Esophagus muscularis mucosa (tissue), 4 donors: ENCODE results near the gene CBFB. TPM values are rescaled to one million over a fixed set of nuclear protein-coding genes. Genes with fewer than 3 reads are reported as not detected.
"Not testable (repeated sequence)": the region's sequence is repeated elsewhere in the genome, so short reads cannot be mapped to it uniquely, and the experiment has no call there.

Source experiments
- DNase-seq: peaks from one replicate; pipeline ENCODE4 v3.0.0-alpha.2; 2017; ENCODE audit errors: extremely low spot score
- H3K27ac ChIP-seq, 4 donors: fragments of 200-600 bp; sonication (generic); replicated peaks in 1 of 4; 1 replicate in 3 of 4; 2 replicates in 1 of 4; pipeline ENCODE4 v1.5.1; 2016 to 2019; ENCODE audit warnings: mild to moderate bottlenecking in 1 of 4
- H3K27me3 ChIP-seq, 4 donors: fragments of 200-600 bp; sonication (generic); one replicate each; pipeline versions ENCODE4 v1.5.1 to v1.6.0; 2016 to 2019
- H3K36me3 ChIP-seq, 4 donors: fragments of 200-600 bp; sonication (generic); one replicate each; pipeline ENCODE4 v1.5.1; 2016 to 2019
- H3K4me1 ChIP-seq, 4 donors: fragments of 200-600 bp; sonication (generic); one replicate each; pipeline ENCODE4 v1.5.1; 2016 to 2019
- H3K4me3 ChIP-seq, 4 donors: fragments of 200-600 bp; sonication (generic); 1 replicate in 2 of 4; 2 replicates in 2 of 4; pipeline ENCODE4 v1.5.1; 2016 to 2019; ENCODE audit warnings: mild to moderate bottlenecking in 4 of 4, moderate library complexity in 1 of 4
- H3K9me3 ChIP-seq, 4 donors: fragments of 200-600 bp; sonication (generic); 1 replicate in 3 of 4; 2 replicates in 1 of 4; pipeline ENCODE4 v1.5.1; 2016 to 2019
- EP300 ChIP-seq: sonication (generic); formaldehyde crosslinking; IDR thresholded peaks from one replicate; pipeline ENCODE4 v1.6.1; 2017; ENCODE audit warnings: antibody characterized with exemption
- POLR2A ChIP-seq: fragments of 450-650 bp; IDR thresholded peaks from one replicate; pipeline ENCODE4 v1.6.1; 2017; ENCODE audit warnings: antibody characterized with exemption, moderate library complexity, mild to moderate bottlenecking, low read depth
- POLR2AphosphoS5 ChIP-seq, 2 donors: sonication (generic); formaldehyde crosslinking; IDR thresholded peaks; one replicate each; pipeline ENCODE4 v1.6.1; 2017; ENCODE audit warnings: antibody characterized with exemption in 2 of 2
- WGBS: methylation state at CpG from one replicate; pipeline ENCODE4 v1.1.5; 2018; 5-methylcytosine and 5-hydroxymethylcytosine counted together
- intact Hi-C: fragments of 100-400 bp; cut with DNase I; formaldehyde crosslinking; loops from one replicate; pipeline ENCODE4 v1.15.1; 2023
- total RNA-seq, 4 donors: library from RNA; depleted of rRNA; stranded (reverse); fragments of >200 nt; gene quantifications; one replicate each; pipeline versions ENCODE4 v1.1.0 to v1.2.1, GENCODE V29; 2016
- TF ChIP-seq, protein P1 (sequence below), 3 experiments: fragments of 200-600 bp in 2 of 3; fragments of 450-650 bp in 1 of 3; sonication (generic) in 2 of 3; IDR thresholded peaks; one replicate each; pipeline ENCODE4 v1.5.1; 2017 to 2019; ENCODE audit warnings: antibody characterized with exemption in 3 of 3, mild to moderate bottlenecking in 2 of 3, moderate library complexity in 1 of 3

Gene CBFB
- total RNA-seq, 4 donors from 2014 or later: 20.6 to 39.8 (median 30.6) TPM

DNA sequence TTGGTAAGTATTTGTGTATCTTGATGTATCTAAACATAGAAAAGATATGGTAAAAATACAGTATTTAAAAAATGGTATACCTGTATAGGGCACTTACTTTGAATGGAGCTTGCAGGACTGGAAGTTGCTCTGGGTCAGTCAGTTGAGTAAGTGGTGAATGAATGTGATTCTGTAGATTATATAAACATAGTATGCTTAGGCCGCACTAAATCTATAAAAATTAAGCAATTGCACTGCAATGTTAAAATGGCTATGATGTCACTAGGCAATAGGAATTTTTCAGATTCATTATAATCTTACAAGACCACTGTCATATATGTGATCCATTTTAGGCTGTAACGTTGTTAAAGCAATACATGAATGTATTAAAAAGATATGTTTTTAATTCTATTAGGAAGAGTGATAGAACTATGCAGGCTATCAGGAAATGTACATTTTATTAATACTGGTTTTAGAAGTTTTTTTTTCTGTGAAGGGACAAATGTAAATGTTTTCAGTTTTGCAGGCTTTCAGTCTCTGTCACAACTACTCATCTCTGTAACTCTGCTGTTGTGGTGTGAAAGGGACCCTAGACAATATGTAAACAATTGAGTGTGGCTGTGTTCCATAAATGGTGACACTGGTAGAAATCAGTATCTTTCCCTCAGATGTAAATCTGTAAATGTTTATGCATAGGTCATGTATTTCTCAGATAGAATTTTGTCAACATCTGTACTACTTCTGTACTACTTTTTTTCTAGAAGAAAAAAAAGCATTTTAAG, 10.5 kb downstream of the CBFB start:
- H3K4me1 ChIP-seq: peaks cover 3 to 45% (median 40%) of the 10 kb centered on the region in 4 donors
- peaks cover 4 to 30% (median 11%) of the 10 kb centered on the region in 4 donors for H3K36me3 ChIP-seq
- H3K27ac ChIP-seq: no peak overlapping the region
- H3K4me3 ChIP-seq: no peak overlapping the region
- no peaks in the 10 kb centered on the region for H3K9me3 ChIP-seq
- intact Hi-C loops: no loop called here
- TF ChIP-seq POLR2AphosphoS5 (IDR thresholded peaks at IDR 0.05) (no peak), EP300 (no peak), POLR2A (no peak)
- TF ChIP-seq, protein P1, sequence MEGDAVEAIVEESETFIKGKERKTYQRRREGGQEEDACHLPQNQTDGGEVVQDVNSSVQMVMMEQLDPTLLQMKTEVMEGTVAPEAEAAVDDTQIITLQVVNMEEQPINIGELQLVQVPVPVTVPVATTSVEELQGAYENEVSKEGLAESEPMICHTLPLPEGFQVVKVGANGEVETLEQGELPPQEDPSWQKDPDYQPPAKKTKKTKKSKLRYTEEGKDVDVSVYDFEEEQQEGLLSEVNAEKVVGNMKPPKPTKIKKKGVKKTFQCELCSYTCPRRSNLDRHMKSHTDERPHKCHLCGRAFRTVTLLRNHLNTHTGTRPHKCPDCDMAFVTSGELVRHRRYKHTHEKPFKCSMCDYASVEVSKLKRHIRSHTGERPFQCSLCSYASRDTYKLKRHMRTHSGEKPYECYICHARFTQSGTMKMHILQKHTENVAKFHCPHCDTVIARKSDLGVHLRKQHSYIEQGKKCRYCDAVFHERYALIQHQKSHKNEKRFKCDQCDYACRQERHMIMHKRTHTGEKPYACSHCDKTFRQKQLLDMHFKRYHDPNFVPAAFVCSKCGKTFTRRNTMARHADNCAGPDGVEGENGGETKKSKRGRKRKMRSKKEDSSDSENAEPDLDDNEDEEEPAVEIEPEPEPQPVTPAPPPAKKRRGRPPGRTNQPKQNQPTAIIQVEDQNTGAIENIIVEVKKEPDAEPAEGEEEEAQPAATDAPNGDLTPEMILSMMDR (IDR thresholded peaks at IDR 0.05): no peak
- 91% methylated on average over 2 of the region's 2 CpGs for WGBS
- DNase-seq: no peak
- H3K27me3 ChIP-seq: no peaks in the 10 kb centered on the region

- Histone ChIP-seq H3K4me1 (peaks cover 0 to 39% (median 34%) of the 10 kb centered on the region in 4 donors), H3K9me3 (no peaks in the 10 kb centered on the region), H3K27me3 (no peaks in the 10 kb centered on the region), H3K4me3 (no peak overlapping the region), H3K36me3 (peaks cover 4 to 30% (median 11%) of the 10 kb centered on the region in 4 donors), H3K27ac (no peak overlapping the region)
- WGBS: 83% methylated on average over 2 of the region's 2 CpGs
- no peak for DNase-seq
- intact Hi-C loops: no loop called here
- TF ChIP-seq, protein P1 (IDR thresholded peaks at IDR 0.05): no peak
Observed at GRCh38 chr16:67040166-67040565, 11.2 kb downstream of the CBFB start.

- no peaks in the 10 kb centered on the region for H3K27me3 ChIP-seq
- TF ChIP-seq EP300 (no peak), POLR2A (no peak), POLR2AphosphoS5 (IDR thresholded peaks at IDR 0.05) (no peak)
- TF ChIP-seq, protein P1 (IDR thresholded peaks at IDR 0.05): no peak
- peaks cover 4 to 31% (median 12%) of the 10 kb centered on the region in 4 donors for H3K36me3 ChIP-seq
- no peaks in the 10 kb centered on the region for H3K9me3 ChIP-seq
- WGBS: 66% methylated on average over 2 of the region's 2 CpGs
- H3K27ac ChIP-seq: no peak overlapping the region
- peaks cover 0 to 32% (median 27%) of the 10 kb centered on the region in 4 donors for H3K4me1 ChIP-seq
- intact Hi-C loops: no loop called here
- no peak overlapping the region for H3K4me3 ChIP-seq
- no peak for DNase-seq
Observed at GRCh38 chr16:67040906-67041305, 12.0 kb downstream of the CBFB start.

DNA sequence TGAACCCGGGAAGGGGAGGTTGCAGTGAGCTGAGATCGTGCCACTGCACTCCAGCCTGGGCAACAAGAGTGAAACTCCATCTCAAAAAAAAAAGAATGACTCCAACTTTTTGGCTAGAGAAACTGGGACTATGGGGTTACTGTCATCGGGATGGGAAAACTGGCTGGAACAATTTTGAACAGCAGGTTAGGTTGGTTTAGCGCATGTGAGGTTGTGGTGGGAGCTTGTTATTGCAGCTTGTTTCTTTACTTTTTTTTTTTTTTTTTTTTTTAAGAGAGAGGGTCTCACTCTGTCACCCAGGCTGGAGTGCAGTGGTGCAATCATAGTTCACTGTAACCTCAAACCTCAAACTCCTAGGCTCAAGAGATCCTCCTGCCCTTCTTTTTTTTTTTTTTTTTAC, 12.6 kb downstream of the CBFB start:
- WGBS: 79% methylated on average over 4 of the region's 4 CpGs
- intact Hi-C loops, H3K27ac ChIP-seq, H3K9me3 ChIP-seq, H3K4me3 ChIP-seq, H3K27me3 ChIP-seq, DNase-seq: not testable (repeated sequence)
- Histone ChIP-seq H3K36me3 (peaks cover 4 to 35% (median 14%) of the 10 kb centered on the region in 4 donors), H3K4me1 (peaks cover 0 to 26% (median 21%) of the 10 kb centered on the region in 4 donors)

- no peaks in the 10 kb centered on the region for H3K27me3 ChIP-seq
- H3K4me1 ChIP-seq: peaks cover 0 to 39% (median 23%) of the 10 kb centered on the region in 4 donors
- no peak for DNase-seq
- TF ChIP-seq, protein P1 (IDR thresholded peaks at IDR 0.05): no peak
- no peak for TF ChIP-seq POLR2A
- TF ChIP-seq EP300: no peak
- TF ChIP-seq POLR2AphosphoS5 (IDR thresholded peaks at IDR 0.05): no peak
- intact Hi-C loops: no loop called here
- H3K4me3 ChIP-seq: no peak overlapping the region
- H3K36me3 ChIP-seq: peaks cover 0 to 19% (median 11%) of the 10 kb centered on the region in 4 donors
- 100% methylated on average over 1 of the region's 1 CpG for WGBS
- H3K9me3 ChIP-seq: no peaks in the 10 kb centered on the region
- no peak overlapping the region for H3K27ac ChIP-seq
Observed at GRCh38 chr16:67043420-67043819, 14.5 kb downstream of the CBFB start.
